Measurements from ENCODE around the gene SUDS3.

SUDS3 gene, protein sequence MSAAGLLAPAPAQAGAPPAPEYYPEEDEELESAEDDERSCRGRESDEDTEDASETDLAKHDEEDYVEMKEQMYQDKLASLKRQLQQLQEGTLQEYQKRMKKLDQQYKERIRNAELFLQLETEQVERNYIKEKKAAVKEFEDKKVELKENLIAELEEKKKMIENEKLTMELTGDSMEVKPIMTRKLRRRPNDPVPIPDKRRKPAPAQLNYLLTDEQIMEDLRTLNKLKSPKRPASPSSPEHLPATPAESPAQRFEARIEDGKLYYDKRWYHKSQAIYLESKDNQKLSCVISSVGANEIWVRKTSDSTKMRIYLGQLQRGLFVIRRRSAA

DNA sequence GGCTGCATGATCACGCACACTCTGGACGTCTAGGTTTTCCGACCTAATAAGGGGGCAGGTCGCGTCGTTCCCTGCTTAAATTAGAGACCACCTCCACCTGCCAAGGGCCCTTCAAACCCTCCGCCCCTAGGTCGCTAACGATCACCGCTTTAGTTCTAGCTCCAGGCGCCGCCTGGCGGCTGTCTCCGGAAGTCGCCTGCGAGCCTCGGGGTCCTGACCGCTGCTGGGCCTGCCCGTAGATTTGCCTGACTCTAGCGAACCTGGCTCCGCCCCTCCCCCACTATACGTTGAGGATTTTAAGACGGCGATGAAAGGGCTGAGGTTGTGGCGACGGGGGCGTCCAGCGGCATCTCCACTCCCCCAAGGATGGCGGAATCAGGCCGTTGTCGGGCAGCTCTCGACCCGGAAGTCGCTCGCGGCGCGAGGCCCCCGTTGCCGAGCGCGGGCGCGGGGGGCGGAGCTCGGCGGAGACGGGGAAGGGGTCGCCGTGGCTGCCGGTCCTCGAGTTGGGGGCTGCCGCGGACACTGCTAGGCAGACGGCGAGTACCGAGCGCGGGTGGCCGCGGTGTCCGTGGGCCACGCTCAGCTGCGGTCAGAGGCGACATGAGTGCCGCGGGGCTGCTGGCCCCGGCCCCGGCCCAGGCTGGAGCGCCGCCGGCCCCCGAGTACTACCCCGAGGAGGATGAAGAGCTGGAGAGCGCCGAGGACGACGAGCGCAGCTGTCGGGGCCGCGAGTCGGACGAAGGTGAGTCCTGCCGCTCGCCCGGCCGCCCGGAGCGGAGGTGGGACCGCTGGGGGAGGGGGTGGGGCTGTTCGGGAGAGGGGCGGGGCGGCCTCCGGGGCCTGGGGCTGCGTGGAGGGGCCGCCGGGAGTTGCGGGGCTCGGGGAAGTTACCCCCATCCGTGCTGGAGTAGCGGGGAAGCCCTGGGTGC, at the start of gene SUDS3:
SUDS3 (plus strand) TSS at position 467 of the 932 bp plus-strand sequence; CDS start at position 604, 137 bp downstream.
- TF ChIP-seq, protein P1, sequence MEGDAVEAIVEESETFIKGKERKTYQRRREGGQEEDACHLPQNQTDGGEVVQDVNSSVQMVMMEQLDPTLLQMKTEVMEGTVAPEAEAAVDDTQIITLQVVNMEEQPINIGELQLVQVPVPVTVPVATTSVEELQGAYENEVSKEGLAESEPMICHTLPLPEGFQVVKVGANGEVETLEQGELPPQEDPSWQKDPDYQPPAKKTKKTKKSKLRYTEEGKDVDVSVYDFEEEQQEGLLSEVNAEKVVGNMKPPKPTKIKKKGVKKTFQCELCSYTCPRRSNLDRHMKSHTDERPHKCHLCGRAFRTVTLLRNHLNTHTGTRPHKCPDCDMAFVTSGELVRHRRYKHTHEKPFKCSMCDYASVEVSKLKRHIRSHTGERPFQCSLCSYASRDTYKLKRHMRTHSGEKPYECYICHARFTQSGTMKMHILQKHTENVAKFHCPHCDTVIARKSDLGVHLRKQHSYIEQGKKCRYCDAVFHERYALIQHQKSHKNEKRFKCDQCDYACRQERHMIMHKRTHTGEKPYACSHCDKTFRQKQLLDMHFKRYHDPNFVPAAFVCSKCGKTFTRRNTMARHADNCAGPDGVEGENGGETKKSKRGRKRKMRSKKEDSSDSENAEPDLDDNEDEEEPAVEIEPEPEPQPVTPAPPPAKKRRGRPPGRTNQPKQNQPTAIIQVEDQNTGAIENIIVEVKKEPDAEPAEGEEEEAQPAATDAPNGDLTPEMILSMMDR (IDR thresholded peaks at IDR 0.05; ENCODE audit: low read depth, low read length, missing control alignments) = peak; percentile 98
- peak; percentile 63 for DNase-seq (ENCODE audit: low read depth)
- H3K4me3 ChIP-seq (ENCODE audit: low read depth, low read length) = peak within 1 kb of the TSS; percentile 86

DNA sequence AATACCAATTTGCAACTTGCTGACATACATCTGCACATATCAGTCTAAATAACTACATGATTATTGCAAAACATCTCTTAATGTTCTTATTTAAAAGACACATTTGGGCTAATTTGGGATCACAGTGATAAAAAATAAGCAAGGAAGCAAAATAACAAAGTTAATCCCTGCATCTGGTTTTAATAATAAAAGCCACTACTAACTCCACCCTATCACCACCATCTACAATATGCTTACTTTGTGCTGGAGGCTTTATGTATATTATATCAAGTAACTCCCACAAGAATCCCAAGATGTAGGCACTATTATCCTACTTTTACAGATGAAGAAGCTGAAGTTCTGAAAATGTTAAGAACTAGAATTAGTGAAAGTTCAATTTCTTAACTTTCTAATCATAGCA, 49.4 kb upstream of the SUDS3 start:
- no peak overlapping the region for H3K4me3 ChIP-seq (ENCODE audit: low read depth, low read length)
- TF ChIP-seq, protein P1 (IDR thresholded peaks at IDR 0.05; ENCODE audit: low read depth, low read length, missing control alignments) = no peak
- no peak for DNase-seq (ENCODE audit: low read depth)

DNA sequence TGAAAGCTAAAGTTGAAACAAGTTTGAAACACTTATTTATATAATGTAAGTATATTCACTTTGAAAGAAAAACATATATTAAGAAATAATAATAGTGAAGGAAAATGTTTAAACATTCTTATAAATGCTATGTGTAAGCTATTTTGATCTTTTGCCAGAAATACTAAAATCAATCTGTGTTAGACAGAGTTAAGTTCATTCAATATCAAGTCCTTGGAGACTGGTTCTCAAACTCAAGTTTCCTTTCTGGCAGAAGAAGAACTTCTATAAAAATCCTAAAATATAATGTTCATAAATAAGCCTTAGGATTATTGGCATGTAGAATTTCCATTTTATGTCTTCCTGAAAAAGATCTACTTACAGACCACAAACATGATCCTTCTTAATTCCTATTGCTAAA, 49.0 kb upstream of the SUDS3 start:
- TF ChIP-seq, protein P1 (IDR thresholded peaks at IDR 0.05; ENCODE audit: low read depth, low read length, missing control alignments) = no peak
- DNase-seq (ENCODE audit: low read depth) = no peak
- H3K4me3 ChIP-seq (ENCODE audit: low read depth, low read length) = no peak overlapping the region

- no peak overlapping the region for H3K4me3 ChIP-seq (ENCODE audit: low read depth, low read length)
- no peak for DNase-seq (ENCODE audit: low read depth)
- TF ChIP-seq, protein P1 (IDR thresholded peaks at IDR 0.05; ENCODE audit: low read depth, low read length, missing control alignments) = no peak
Measured at GRCh38 chr12:118328486-118329330, 47.6 kb upstream of the SUDS3 start.

GRCh38 chr12:118330421-118331018, 45.8 kb upstream of the SUDS3 start:
- TF ChIP-seq, protein P1 (IDR thresholded peaks at IDR 0.05; ENCODE audit: low read depth, low read length, missing control alignments) = no peak
- DNase-seq (ENCODE audit: low read depth) = peak; percentile 35
- H3K4me3 ChIP-seq (ENCODE audit: low read depth, low read length) = no peak overlapping the region

DNA sequence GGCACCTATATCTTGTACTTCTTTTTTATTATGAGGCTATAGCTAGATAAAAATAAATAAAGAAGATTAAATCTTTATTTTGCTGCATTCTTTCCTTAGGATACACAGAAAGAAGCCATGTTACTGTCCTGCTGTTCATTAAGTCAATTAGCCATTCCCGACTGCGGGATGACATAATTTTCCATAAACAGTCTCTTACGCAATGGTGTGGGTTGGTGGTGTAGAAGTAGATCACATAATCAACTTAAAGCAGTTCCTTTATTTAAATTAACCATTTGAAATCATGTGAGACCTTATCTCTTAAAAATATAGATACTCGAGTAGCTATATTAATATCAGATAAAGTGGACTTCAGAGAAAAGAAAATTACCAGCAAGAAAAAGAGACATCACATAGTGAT, 43.8 kb upstream of the SUDS3 start:
- TF ChIP-seq, protein P1 (IDR thresholded peaks at IDR 0.05; ENCODE audit: low read depth, low read length, missing control alignments) = no peak

More for the DNA sequence above, 43.8 kb upstream of the SUDS3 start:
- no peak for DNase-seq (ENCODE audit: low read depth)
- H3K4me3 ChIP-seq (ENCODE audit: low read depth, low read length) = no peak overlapping the region

Measured in GM12864 (cell line).